ENCODE data around the gene ARHGAP26.

GRCh38 chr5:143132739-143133138 is 362.6 kb downstream of the ARHGAP26 start:
- no peak for TF ChIP-seq CTCF (conservative IDR thresholded peaks at IDR 0.05; ENCODE audit: low read depth in 2 of 2)
- TF ChIP-seq ZNF331 (CRISPR knock-in tag; IDR thresholded peaks at IDR 0.05; ENCODE audit: low read depth), result no peak
- TF ChIP-seq POLR2AphosphoS5 (IDR thresholded peaks at IDR 0.05; ENCODE audit: low read depth), result no peak
- TF ChIP-seq EZH2phosphoT487 (IDR thresholded peaks at IDR 0.05; ENCODE audit: unreplicated experiment), result no peak
- TF ChIP-seq CREB1 (CRISPR knock-in tag; IDR thresholded peaks at IDR 0.05; ENCODE audit: low read depth), result no peak
- no peak for TF ChIP-seq STAT1 (IDR thresholded peaks at IDR 0.05; ENCODE audit: unreplicated experiment)
- no peak for TF ChIP-seq EZH2 (IDR thresholded peaks at IDR 0.05; ENCODE audit: low read depth, unreplicated experiment)
- TF ChIP-seq ZNF462 (CRISPR knock-in tag; IDR thresholded peaks at IDR 0.05), result no peak
- TF ChIP-seq REST (IDR thresholded peaks at IDR 0.05; ENCODE audit: unreplicated experiment), result no peak

Measured in GM23338 (cell line).